GM18499 (cell line): ENCODE results near the gene ARHGEF7.
"Not testable (repeated sequence)": the region's sequence is repeated elsewhere in the genome, so short reads cannot be mapped to it uniquely, and the experiment has no call there.

ENCODE experiments used
- ATAC-seq: cut with Tn5 transposase; IDR thresholded peaks from one replicate; pipeline ENCODE4 v1.9.1; 2021; ENCODE audit warnings: moderate number of reproducible peaks; ENCODE audit not compliant: insufficient read depth, unreplicated experiment

The ARHGEF7 gene

DNA sequence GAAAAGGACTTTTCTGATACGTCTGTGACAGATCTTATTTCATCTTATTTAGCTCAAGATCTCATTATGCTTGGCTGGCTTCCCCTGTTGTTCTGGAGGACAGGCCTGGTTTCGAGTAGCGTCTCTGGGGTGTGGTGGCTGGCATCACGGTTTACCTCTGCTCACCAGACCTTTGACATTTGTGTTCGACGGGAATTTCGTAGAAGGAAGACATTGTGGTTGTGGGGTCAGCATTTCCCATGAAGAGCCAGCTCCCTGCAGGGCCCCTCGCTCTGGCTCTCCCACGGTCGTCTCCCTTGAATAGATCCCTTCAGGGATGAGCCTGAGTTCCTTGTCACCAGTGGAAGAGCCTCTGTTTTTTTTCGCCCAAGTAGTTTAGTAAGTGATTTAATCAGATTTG lies 126.8 kb downstream of the ARHGEF7 start:
- ATAC-seq = no peak

DNA sequence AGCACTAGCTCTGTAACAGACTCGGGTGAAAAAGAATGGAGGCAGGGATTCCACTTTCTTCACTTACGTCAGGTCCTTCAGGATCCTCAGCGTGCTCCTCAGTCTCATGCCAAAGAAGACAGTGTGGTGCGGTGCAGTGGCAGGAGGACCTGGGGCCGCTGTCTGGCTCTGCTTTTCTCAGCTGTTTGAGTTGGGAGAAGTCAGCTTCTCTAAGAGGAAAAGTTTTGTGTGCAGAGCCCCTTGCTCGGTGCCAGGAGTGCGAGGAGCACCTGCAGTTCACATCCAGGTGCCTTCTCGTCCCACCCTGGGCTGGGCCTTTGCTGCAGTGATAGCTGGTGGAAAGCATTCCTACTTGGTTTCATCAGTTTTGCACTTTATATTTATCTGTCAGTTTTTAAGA lies 127.5 kb downstream of the ARHGEF7 start:
- no peak for ATAC-seq

DNA sequence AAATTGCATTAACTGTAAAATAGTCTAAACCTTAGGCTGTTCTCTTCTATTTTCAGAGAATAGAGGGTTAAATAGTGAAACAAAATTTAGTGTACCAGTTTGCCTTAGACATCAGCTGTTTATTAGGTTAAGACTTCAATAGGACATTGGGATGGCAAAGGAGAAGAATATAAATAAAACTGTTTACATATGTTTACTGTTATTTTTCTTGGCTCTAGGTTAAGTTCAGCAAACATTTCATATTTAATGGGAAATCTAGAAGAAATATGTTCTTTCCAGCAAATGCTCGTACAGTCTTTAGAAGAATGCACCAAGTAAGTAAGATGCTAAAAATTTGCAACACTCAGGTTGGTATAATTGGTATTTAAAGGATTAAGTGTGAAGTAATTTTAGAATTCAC lies 128.9 kb downstream of the ARHGEF7 start:
- ATAC-seq = no peak

DNA sequence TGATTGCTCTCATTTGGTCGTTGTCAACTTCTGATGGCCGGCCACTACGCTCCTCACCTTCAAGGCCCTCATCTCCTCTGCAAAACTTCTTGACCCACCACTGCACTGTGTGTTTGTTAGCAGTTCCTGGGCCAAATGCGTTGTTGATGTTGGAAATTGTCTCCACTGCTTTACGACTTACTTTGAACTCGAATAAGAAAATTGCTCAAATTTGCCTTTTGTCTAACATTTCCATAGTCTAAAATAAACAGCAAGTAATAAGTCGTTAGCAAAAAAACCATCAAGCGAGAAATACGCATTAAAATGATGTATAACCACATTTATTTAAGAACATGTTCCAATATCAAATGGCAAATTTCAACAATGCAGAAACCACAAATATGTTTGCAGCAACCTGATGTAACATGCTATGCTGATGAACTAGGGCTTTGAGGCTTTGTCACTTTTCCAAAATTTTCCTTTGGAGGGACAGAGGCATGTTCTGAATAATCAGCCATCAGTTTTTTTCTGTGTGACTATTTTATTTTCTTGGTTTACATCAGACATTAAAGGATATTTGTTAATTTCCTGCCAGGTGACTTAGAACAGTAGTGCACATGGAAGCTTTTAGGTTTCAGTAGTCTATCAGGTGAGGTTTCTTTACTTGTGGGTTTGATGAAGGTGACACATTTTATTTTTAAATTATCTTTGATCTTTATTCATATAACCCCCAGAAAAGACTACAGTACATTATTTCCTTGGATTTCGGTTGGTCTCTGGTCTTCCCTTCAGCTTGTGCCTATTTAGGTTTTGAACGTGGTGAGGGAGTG lies 130.7 kb downstream of the ARHGEF7 start:
- no peak for ATAC-seq

DNA sequence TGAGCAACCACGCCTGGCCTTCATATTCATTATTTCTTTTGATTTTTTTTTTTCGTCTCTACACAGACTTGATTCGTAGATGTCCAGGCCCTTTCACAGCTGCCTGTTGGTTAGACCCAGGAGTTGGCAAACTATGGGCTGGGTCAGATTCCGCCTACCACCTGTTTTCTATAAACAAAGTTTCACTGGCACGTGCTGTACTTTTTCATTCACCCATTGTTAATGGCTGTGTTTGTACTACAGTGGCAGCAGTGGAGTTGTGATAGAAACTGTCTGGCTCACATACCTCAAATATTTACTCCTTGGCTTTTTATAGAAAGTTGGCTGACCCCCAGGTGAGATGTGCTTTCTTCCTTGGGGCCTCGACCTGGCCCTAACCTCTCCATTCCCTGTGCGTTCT lies 132.4 kb downstream of the ARHGEF7 start:
- ATAC-seq = no peak

DNA sequence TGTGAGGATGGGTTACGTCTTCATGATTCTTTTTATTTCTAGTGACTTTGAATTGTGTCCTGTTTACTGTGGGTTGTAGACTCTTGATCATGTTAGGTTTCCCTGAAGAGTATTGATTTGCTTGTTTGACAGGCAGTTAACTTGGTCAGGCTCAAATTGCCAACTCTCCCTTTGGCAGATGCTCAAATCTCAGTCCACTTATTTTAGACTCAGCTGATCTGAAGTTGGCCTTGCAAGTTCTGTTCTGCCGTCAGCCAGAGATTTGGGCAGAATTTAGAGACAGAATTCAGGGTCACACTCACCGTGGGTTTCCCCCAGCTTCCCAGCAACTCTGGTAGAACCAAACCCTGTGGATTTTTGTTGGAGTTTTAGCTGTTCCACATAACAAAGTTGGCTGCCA lies 133.7 kb downstream of the ARHGEF7 start:
- ATAC-seq = no peak

DNA sequence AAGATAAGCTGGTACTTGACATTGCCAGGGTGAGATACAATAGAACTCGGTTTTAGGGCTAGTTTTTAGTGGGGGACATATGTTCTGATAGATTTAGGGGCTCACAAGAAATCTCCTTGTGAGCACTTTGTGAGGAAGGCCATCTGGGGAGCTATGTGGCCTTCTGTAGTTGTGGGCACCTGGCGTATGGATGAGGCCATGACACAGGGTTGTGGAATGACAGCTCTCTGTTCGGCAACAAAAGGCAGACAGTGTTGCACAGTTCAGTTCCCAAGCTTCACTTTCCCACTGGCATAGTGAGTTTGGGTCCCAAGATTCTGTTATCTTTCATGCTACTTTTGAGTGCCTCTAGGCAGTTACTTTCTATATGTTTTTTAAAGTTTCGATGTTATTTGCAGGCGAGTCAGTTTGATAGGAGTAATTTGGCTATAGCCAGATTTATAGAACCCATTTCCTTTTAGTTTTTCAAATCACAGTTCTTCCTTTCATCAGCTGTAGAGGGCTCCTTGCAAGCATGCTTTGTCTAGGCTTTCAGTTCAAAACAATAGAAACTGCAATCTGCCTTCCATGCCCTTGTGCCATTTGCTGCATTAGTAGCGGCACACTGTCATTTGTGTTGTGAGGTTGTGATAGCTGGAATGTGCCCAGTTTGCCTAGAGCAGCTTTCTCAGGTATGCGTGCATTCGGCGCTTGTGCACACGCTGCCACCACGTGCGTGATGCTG lies 134.7 kb downstream of the ARHGEF7 start:
- ATAC-seq = no peak

DNA sequence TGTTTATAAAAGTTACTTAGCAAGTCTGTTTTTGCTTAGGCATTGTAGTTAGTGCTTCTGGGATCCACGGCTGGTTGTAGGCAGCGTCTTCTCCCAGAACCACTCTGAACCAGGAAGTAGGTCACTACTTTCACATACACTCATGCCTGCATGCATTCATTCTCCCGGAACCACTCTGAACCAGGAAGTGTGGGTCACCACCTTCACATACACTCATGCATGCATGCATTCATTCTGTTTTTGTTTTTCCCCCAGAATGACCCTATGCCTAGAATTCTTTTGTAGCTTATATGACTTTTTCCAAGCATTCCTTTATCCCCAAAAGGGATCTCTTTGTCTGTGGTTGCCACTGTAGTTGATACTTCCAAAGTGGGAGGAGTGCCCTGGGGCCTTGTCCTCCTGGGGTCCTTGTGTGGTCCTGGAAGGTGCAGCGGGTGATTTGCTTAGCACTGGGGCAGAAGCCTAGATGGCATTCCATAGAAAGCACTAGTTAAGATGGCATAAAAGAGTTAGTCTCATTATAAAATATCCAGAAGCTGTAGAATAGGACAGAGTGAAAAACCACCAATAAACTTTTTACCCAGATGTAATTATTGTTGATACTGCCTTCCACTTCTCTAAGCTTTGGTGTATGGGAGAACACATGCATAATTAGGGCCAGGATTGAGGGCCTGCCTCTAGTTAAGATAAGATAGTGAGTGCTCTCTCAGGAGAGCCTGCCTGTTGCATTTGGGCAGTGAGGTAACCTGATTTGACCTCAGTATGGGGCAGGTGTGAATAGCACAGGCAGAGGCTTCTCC lies 136.7 kb downstream of the ARHGEF7 start:
- ATAC-seq = no peak

DNA sequence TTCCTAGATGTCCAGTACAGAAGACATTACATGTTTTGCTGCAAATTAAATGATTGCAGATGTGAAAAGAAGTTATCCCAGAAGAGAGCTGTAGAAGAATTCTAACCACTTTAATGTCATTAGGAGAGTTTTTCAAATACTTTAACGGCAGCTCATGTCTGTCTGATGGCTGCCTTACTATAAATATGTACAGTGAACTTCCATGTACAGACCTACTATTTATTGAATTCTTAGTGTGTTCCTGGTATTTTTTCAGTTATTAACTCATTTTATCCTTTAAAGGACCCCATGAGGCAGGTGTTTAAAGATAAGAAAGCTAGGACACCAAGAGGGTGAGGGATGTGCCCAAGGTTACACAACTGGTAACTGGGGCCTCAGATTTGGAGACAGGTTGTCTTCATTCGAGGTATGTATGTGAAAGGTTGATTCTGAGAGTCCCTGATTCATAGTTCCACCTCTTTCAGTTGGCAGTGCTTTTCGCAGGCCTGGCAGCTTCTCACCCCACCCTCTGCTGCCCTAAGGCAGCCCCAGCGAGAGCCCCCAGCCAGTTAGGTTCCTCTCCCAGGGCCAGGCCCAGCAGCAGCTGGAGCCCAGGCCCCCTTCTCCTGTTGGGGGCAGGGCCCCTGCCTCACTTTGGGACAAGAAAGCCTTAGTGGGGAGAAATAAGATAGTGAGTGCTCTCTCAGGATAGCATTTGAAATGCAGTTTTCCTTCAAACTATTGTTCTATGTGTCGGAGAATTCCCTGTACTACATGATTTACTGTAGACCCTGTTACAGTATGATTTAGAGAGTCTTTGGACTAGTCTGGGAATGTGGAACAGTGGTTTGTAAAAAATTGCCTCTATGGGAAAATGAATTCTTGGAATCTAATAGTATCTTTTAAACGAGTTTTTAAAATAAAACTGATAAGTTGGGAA lies 137.6 kb downstream of the ARHGEF7 start:
- ATAC-seq = no peak

DNA sequence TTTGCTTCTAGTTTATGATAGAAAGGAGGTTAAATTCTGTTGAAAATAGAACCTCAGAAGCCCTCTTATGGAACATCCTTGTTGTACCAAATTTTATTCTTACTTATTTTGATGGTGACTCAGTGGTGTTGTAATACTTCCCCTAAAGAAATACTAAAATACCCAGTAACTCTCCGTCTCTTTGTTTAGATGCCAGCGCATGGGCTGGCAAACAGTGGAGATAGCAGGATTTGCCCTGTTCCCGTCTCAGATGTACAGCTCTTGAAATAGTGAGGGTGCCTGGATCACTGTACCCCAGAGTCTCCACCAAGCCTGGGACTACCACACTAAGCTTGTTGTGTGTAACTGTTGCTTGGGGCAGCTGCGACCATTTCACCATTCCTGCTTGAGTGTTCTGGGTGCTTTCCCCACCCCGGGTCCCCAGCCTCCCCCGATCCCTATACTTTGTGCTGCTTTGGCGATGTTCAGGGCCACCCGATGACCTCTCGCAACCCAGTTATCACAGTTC lies 138.3 kb downstream of the ARHGEF7 start:
- no peak for ATAC-seq

DNA sequence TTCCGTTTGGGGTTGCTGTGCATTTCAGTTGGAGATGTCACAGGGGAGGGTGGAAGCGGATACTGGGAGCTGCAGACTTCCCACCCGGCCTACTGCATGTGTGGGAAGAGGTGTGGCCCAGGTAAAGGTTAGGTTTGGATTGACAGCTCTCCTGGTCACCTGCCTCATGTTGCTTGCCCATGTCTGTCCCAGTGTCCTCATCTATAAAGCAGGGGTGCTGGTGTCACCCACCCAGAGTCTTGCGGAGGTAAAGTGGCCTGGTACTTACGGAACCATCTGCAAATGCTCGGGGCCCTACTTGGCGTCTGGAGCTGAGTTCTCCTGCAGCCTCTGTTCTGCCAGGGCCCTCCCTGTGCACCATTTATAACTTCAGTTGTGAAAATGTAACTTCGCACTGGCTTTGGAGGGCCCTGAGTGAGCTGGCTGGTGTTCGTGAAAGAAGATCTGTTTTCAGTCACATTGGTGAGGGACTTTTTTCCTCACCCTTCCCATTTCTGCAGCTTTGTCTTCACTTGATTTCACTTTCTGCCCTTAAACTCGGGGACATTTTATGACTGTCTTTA lies 140.2 kb downstream of the ARHGEF7 start:
- no peak for ATAC-seq

DNA sequence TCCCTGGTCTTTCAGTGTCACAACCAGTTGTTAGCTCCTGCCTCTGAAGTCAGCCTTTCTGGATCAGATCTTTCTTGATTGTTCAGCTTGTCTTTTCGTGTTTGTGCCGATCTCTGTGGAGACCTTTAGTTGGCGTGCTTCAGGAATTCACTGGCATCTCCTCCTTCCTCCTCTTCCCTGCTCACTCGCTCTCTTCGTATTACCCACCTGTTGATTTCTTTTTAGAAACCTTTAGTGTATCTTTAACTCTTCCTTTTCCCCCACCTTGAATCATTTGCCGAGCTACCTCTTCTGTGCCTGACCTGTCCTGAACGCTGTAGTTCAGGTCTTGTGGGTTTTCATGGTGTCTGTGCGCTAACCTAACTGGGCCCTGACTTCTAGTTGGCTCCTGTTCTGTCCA lies 141.3 kb downstream of the ARHGEF7 start:
- ATAC-seq = no peak

DNA sequence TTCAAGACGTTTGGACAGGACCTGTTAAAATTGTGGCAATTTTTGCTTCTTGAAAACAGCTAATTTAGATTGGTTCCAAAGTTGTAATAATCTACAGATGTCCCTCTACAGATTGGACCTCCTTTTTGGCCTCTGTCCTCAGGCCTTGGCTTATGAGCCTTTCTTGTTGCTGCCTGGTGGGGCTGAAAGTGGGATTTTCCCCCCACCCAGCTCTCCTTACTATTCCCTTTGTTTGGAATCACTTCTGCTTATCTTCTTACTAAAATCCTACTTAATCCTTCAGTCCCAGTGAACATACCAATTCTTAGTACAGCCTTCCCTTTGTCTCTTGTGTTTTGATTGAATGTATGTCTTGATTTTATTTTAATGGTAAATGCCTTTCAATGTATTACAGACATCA lies 141.8 kb downstream of the ARHGEF7 start:
- ATAC-seq = no peak

DNA sequence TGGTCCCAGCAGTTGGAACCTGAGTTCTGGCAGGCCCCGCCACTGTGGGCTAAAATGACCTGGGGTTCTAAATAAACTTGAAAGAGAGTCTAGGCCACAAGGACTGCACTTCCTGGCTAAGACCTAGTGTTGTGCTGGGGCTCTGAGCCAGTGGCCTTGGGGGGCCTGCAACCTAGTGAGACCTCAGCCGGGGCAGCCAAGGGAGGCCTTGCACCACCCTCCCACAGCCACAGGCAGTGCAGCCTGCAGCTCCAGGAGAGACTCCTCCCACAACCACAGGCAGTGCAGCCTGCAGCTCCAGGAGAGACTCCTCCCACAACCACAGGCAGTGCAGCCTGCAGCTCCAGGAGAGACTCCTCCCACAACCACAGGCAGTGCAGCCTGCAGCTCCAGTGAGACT lies 142.8 kb downstream of the ARHGEF7 start:
- not testable (repeated sequence) for ATAC-seq

DNA sequence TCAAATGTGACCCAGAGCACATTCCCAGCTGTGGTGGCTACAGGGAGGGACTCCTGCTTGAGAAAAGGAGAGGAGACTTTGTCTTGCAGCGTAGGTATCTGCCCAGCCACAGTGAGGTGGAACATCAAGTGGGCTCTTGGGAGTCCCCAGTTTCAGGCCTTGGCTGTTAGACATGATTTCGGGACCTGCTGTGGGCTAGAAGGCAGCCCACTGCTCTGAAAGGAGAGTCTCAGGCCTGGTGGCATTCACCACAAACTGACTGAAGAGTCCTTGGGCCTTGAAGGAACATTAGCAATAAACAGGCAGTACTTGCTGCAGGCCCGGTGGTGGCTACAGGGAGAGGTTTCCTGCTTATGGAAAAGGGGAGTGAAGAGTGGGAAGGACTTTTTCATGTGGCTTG lies 143.5 kb downstream of the ARHGEF7 start:
- ATAC-seq = no peak

DNA sequence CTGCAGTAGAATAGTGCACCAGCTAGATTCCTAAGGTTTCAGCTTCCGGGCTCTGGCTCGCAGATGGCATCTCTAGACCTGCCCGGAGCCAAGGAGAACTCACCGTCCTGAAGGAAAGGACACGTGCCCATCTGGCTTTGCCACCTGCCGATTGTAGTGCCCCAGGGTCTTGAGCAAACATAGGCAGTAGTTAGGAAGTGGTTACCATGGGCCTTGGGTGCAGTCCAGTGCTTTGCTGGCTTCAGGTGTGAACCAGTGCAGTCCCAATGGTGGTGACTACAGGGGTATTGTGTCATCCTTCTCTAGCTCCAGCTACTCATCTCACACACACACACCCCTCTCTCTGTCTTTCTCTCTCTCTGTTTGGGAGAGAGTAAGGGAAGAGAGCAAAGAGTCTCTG lies 143.9 kb downstream of the ARHGEF7 start:
- ATAC-seq = no peak

DNA sequence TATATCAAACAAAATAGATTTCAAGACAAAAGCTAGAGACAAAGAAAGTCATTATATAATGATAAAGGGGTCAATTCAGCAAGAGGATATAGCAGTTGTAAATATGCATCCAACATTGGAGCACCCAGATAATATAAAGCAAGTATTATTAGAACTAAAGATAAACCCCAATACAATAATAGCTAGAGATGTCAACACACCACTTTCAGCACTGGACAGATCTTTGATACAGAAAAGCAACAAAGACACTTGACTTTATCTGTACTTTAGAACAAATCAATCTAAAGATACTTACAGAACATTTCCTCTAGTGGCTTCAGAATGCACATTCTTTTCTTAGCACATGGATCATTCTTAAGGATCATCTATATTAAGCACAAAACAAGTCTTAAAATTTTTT lies 146.2 kb downstream of the ARHGEF7 start:
- ATAC-seq = no peak

DNA sequence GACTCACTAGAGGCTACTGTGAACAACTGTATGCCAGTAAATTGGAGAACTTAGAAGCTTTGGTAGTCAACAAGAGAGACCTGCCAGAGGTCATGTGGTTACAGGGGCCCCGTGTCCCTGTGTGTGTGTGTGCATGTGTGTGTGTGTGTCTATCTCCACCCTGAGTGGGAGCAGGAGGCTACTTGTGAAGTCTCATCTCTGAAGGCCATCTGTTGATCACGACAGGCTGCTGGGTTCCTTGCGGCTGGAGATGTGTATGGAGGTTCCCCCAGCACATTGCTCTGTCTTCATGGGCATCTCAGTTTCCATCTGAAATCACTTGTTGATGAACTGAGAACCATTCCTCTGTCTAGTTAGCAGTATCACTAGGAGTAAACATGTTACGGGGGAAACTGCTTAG lies 147.2 kb downstream of the ARHGEF7 start:
- ATAC-seq = no peak

DNA sequence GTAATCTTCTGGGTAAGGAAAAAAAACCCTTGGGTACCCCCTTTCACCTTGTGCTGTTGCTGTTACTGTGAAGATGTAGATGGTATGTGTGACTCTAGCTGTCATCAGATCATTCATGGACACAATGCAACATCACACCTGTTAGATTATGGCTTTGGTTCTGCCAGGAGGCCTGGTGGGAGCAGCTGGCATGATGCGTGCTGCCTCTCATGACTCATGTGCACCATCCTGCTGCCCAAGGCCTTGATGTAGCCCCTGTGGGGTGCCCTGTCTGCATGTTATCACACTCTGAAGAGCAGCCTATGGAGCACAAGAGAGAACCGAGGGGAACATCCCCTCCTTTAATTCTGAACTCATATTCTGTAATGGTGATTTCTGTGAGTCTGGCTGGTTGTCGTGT lies 147.6 kb downstream of the ARHGEF7 start:
- no peak for ATAC-seq

DNA sequence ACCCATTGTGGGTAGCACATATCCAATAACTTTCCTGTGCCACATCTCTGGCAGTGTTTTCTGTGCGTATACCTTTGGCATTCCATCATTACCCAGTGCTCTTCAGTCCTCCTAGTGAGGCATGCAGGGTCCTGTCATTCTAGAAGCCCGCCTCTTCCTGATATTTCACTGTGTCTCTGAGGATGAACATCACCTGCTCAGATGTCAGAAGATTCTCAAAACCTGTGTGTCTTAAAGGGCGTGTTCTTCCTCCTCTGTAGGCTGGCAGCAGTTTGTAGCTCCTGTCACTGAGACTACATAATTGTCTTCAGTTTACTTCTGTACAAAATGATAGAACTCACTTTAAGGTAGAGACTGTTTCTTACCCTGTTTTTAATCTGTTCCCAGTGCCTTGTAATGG lies 148.5 kb downstream of the ARHGEF7 start:
- ATAC-seq = no peak
